CD4-positive, alpha-beta T cell (primary cell): Measurements from ENCODE around the gene HHAT. TPM values are rescaled to one million over a fixed set of nuclear protein-coding genes. Genes with fewer than 3 reads are reported as not detected.

Experiments
- ATAC-seq: fragments of 200-7000 bp; cut with Tn5 transposase; one replicate; pipeline ENCODE4 v1.10.0; 2022; ENCODE audit warnings: mild to moderate bottlenecking; ENCODE audit not compliant: poor library complexity
- CTCF ChIA-PET: fragments of 350-600 bp; sonication (Branson Sonifier 250); formaldehyde crosslinking; loops from one replicate; lab custom pipeline; 2021; ENCODE audit warnings: antibody characterized with exemption, inconsistent platforms; lab: Charles Lee
- POLR2A ChIA-PET: fragments of 350-600 bp; sonication (Branson Sonifier 250); formaldehyde crosslinking; loops from one replicate; lab custom pipeline; 2021; ENCODE audit warnings: antibody characterized with exemption, inconsistent platforms; lab: Charles Lee
- DNase-seq, 14 experiments: peaks; one replicate each; pipeline ENCODE4 v3.0.0-alpha.2; 2013 to 2020; ENCODE audit warnings: mixed read lengths in 2 of 14
- H3K27ac ChIP-seq, 2 donors: one replicate each; pipeline versions ENCODE4 v1.5.1 to v1.7.0; 2013; ENCODE audit warnings: low read length in 2 of 2, low read depth in 1 of 2, mild to moderate bottlenecking in 1 of 2
- H3K27me3 ChIP-seq, 2 experiments: 1 replicate in 1 of 2; 2 replicates in 1 of 2; pipeline versions ENCODE4 v1.6.1 to v1.7.0; 2013; ENCODE audit warnings: low read length in 2 of 2, control low read depth in 1 of 2, mild to moderate bottlenecking in 1 of 2, moderate library complexity in 1 of 2; ENCODE audit not compliant: insufficient read depth in 2 of 2, control insufficient read depth in 1 of 2
- H3K36me3 ChIP-seq: one replicate; pipeline ENCODE4 v1.6.1; 2013; ENCODE audit warnings: low read length, control low read depth; ENCODE audit not compliant: insufficient read depth
- H3K4me1 ChIP-seq: one replicate; pipeline ENCODE4 v1.6.1; 2013; ENCODE audit warnings: low read length, control low read depth; ENCODE audit not compliant: insufficient read depth
- H3K4me3 ChIP-seq: one replicate; pipeline ENCODE4 v1.5.1; 2013; ENCODE audit warnings: mild to moderate bottlenecking, low read length, moderate library complexity
- H3K9me3 ChIP-seq, 2 experiments: 1 replicate in 1 of 2; 2 replicates in 1 of 2; pipeline versions ENCODE4 v1.6.1 to v1.7.0; 2013; ENCODE audit warnings: low read length in 2 of 2, mild to moderate bottlenecking in 2 of 2, control low read depth in 1 of 2, moderate library complexity in 1 of 2; ENCODE audit not compliant: control insufficient read depth in 1 of 2, insufficient read depth in 1 of 2
- H3K27ac Mint-ChIP-seq: one replicate; pipeline ENCODE4 v1.8.0; 2020; ENCODE audit warnings: mixed read lengths
- H3K27me3 Mint-ChIP-seq: one replicate; pipeline ENCODE4 v1.8.0; 2021; ENCODE audit warnings: mixed read lengths
- H3K36me3 Mint-ChIP-seq: one replicate; pipeline ENCODE4 v1.8.0; 2021; ENCODE audit warnings: low read depth, mixed read lengths
- H3K4me1 Mint-ChIP-seq: one replicate; pipeline ENCODE4 v1.8.0; 2021; ENCODE audit warnings: low read depth, mixed read lengths
- H3K4me3 Mint-ChIP-seq: one replicate; pipeline ENCODE4 v1.8.0; 2020; ENCODE audit warnings: mild to moderate bottlenecking, mixed read lengths
- H3K9me3 Mint-ChIP-seq: one replicate; pipeline ENCODE4 v1.8.0; 2020; ENCODE audit warnings: mixed read lengths
- CTCF ChIP-seq: fragments of 200-600 bp; IDR thresholded peaks from one replicate; pipeline ENCODE4 v1.8.0; 2022; ENCODE audit warnings: antibody characterized with exemption, mild to moderate bottlenecking
- intact Hi-C, 2 experiments: fragments of 100-400 bp; cut with DNase I in 1 of 2; cut with micrococcal nuclease in 1 of 2; formaldehyde crosslinking; loops; one replicate each; pipeline versions ENCODE4 v1.15.1 to v1.9.0; 2023 to 2025; cut with DNase I, micrococcal nuclease
- total RNA-seq, 174 experiments: library from RNA in 2 of 174; stranded (reverse) in 2 of 174; gene quantifications; one replicate each; pipeline ENCODE4 v1.2.3 and lab custom pipeline; 2021 to 2026

The HHAT gene
- total RNA-seq, 2 experiments from 2014 or later: 3.1 to 3.3 TPM

GRCh38 chr1:210363119-210363518 is 34.4 kb downstream of the HHAT start:
- Mint-ChIP-seq H3K9me3 (no peaks in the 10 kb centered on the region), H3K4me1 (no peaks in the 10 kb centered on the region), H3K36me3 (no peaks in the 10 kb centered on the region), H3K27me3 (no peaks in the 10 kb centered on the region), H3K27ac (no peak overlapping the region), H3K4me3 (no peak overlapping the region)
- CTCF ChIA-PET: no interaction called here
- TF ChIP-seq CTCF: no peak
- no peaks in the 10 kb centered on the region for H3K36me3 ChIP-seq
- no peak overlapping the region for H3K4me3 ChIP-seq
- no peak overlapping the region for H3K27ac ChIP-seq
- H3K27me3 ChIP-seq: no peaks in the 10 kb centered on the region
- POLR2A ChIA-PET: interaction anchor here (1.3 kb wide), 1 partner anchor 11 kb away, joined by 3 read pairs; no protein-coding TSS in a partner anchor
- no peak for DNase-seq
- intact Hi-C loops: no loop called here
- no peaks in the 10 kb centered on the region for H3K9me3 ChIP-seq
- ATAC-seq: no peak
- H3K4me1 ChIP-seq: no peaks in the 10 kb centered on the region

- ChIA-PET POLR2A (interaction anchor here (1.3 kb wide), 1 partner anchor 10 kb away, joined by 3 read pairs; no protein-coding TSS in a partner anchor), CTCF (no interaction called here)
- DNase-seq: no peak
- H3K4me3 ChIP-seq: no peak overlapping the region
- no peaks in the 10 kb centered on the region for H3K9me3 ChIP-seq
- H3K4me1 ChIP-seq: no peaks in the 10 kb centered on the region
- no peaks in the 10 kb centered on the region for H3K36me3 Mint-ChIP-seq
- H3K4me1 Mint-ChIP-seq: no peaks in the 10 kb centered on the region
- intact Hi-C loops: no loop called here
- no peak for TF ChIP-seq CTCF
- H3K27me3 ChIP-seq: no peaks in the 10 kb centered on the region
- H3K9me3 Mint-ChIP-seq: no peaks in the 10 kb centered on the region
- H3K4me3 Mint-ChIP-seq: no peak overlapping the region
- H3K36me3 ChIP-seq: no peaks in the 10 kb centered on the region
- no peaks in the 10 kb centered on the region for H3K27me3 Mint-ChIP-seq
- no peak overlapping the region for H3K27ac ChIP-seq
- no peak for ATAC-seq
- no peak overlapping the region for H3K27ac Mint-ChIP-seq
Observed at GRCh38 chr1:210364479-210364878, 35.8 kb downstream of the HHAT start.

GRCh38 chr1:210366767-210367166 is 38.1 kb downstream of the HHAT start:
- no peak for TF ChIP-seq CTCF
- Mint-ChIP-seq H3K4me1 (no peaks in the 10 kb centered on the region), H3K4me3 (no peak overlapping the region), H3K9me3 (no peaks in the 10 kb centered on the region), H3K27ac (no peak overlapping the region), H3K36me3 (no peaks in the 10 kb centered on the region), H3K27me3 (no peaks in the 10 kb centered on the region)
- Histone ChIP-seq H3K4me1 (no peaks in the 10 kb centered on the region), H3K36me3 (no peaks in the 10 kb centered on the region), H3K27me3 (no peaks in the 10 kb centered on the region), H3K27ac (no peak overlapping the region), H3K4me3 (no peak overlapping the region), H3K9me3 (no peaks in the 10 kb centered on the region)
- ATAC-seq (no peak), DNase-seq (no peak)
- CTCF ChIA-PET: no interaction called here
- POLR2A ChIA-PET: no interaction called here
- intact Hi-C loops: no loop called here
